22Rv1 (cell line): ENCODE measurements around the gene NKX2-2.

Experiments
- H3K27ac ChIP-seq: fragments of 450-650 bp; 2 replicates; pipeline ENCODE4 v1.5.1; 2017
- CTCF ChIP-seq: fragments of 450-650 bp; IDR thresholded peaks from 2 replicates; pipeline ENCODE4 v1.5.1; 2017; ENCODE audit warnings: mild to moderate bottlenecking
- ZFX ChIP-seq: fragments of 450-650 bp; IDR thresholded peaks from 2 replicates; pipeline ENCODE4 v1.6.1; 2017; ENCODE audit warnings: antibody characterized with exemption, borderline replicate concordance

Gene NKX2-2

GRCh38 chr20:21554985-21555384 is 41.1 kb upstream of the NKX2-2 start:
- TF ChIP-seq ZFX (no peak), CTCF (no peak)
- no peak overlapping the region for H3K27ac ChIP-seq

GRCh38 chr20:21554376-21554890 is 40.6 kb upstream of the NKX2-2 start:
- no peak for TF ChIP-seq CTCF
- no peak for TF ChIP-seq ZFX
- H3K27ac ChIP-seq = no peak overlapping the region

DNA sequence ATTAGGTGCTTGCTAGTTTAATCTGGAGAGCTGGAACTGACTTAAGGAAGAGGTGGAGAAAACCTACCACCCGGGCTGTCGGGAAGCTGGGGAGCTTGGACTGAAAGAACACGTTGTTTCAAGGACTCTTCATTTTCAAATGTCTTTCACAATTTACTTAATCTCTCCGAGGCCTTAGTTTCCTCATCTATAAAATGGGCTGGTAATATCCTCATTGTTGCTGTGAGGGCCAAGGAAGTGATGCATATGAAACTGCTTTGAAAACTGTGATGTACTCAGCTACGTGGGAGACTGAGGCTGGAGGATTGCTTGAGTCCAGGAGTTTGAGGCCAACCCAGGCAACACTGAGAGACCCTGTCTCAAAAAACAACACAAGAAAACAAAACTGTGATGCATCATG is 36.7 kb upstream of the NKX2-2 start:
- H3K27ac ChIP-seq = no peak overlapping the region
- TF ChIP-seq CTCF = no peak
- no peak for TF ChIP-seq ZFX

DNA sequence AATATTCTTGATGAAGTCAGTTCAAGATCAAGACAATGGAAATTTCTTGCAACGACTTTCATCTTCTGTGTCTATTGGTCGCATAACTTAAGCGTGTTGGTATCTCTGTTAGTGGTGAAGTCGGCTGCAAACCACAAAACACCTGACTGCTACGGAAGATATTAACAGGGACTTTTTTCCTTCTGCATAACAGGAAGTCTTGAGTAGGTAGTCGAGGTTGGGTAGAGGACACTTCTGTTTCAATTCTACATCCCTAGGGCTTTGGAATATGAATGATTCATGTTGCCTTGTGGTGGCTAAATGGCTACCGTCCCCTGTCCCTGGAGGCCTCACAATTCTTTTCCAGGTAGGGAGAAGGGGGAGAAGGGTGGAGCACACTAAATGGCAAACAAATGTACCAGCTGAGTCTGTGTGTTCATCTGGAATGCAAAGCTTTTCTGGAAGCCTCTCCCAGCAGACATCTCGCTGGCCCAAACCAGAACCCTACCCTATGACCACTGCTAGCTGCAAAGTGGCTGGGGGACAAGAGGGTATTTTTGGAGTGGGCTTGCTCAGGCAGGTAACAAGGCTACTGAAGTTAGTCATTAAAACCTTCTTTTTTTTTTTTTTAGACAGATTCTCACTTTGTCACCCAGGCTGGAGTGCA is 34.6 kb upstream of the NKX2-2 start:
- TF ChIP-seq CTCF = no peak
- TF ChIP-seq ZFX = no peak
- H3K27ac ChIP-seq = no peak overlapping the region

DNA sequence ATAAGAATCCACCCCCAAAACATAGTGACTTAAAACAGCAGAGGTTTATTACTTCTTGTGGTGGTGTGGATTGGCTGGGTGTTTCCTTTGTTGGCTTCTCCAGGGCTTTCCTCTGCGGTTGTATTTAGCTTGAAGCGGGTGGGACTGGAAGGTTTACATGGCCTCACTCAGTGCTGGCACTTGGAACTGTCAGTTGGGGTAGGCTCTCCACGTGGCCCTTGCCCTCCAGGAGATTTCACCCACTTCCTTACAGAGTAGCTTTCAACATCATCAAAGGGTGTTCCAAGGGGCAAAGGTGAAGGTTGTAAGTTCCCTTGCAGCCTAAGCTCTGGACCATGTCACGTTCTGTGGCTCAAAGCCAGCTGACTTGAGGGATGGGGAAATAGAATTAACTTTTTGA is 32.5 kb upstream of the NKX2-2 start:
- TF ChIP-seq CTCF = no peak
- no peak for TF ChIP-seq ZFX
- H3K27ac ChIP-seq = no peak overlapping the region

GRCh38 chr20:21539512-21539911 is 25.6 kb upstream of the NKX2-2 start:
- H3K27ac ChIP-seq = no peak overlapping the region
- TF ChIP-seq ZFX = no peak
- TF ChIP-seq CTCF = no peak

DNA sequence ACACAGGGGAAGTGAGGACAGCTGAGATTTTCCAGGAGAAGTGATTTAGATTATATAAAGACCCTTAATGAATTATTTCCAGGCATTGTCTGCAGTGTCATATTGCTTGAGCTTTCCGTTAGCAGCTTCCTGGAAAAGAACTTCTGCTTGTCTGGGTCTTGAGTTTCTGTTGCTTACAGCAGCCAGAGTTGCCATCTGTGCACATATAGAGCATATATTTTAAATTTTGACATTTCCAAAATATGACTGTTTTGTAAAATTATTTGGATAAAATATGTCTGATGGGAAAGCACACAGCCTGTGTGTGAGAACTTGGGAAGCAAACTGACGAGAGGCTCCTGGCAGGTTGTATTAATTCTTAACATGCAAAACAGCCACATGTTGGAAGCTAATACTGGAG is 21.0 kb upstream of the NKX2-2 start:
- H3K27ac ChIP-seq = no peak overlapping the region
- no peak for TF ChIP-seq CTCF
- TF ChIP-seq ZFX = no peak
